HCT116 (cell line): ENCODE results near the gene PCSK6. TPM values are rescaled to one million over a fixed set of nuclear protein-coding genes. Genes with fewer than 3 reads are reported as not detected.
"Not testable (repeated sequence)": the region's sequence is repeated elsewhere in the genome, so short reads cannot be mapped to it uniquely, and the experiment has no call there.

ENCODE experiments used
- ATAC-seq: fragments of 200-7000 bp; cut with Tn5 transposase; 2 replicates; pipeline ENCODE4 v1.9.1; 2020; ENCODE audit warnings: mild to moderate bottlenecking, moderate library complexity
- BruUV-seq: library from RNA; stranded (reverse); fragments of 400-500 nt; replicated peaks from 2 replicates; lab custom pipeline; 2021; lab: Mats Ljungman, UMichigan
- CTCF ChIA-PET: fragments of 300-600 bp; sonication (Branson Sonifier 250); formaldehyde crosslinking; loops from one replicate; lab custom pipeline; 2021; ENCODE audit warnings: antibody characterized with exemption; lab: Charles Lee
- POLR2A ChIA-PET: fragments of 300-600, 350-600 bp; sonication (Branson Sonifier 250); formaldehyde crosslinking; loops from one replicate; lab custom pipeline; 2021; ENCODE audit warnings: antibody characterized with exemption; lab: Charles Lee
- RAD21 ChIA-PET, 2 experiments: fragments of 300-600 bp; sonication (Branson Sonifier 250); formaldehyde crosslinking; loops; one replicate each; lab custom pipeline; 2023; ENCODE audit warnings: low total read pairs in 2 of 2; ENCODE audit not compliant: uncharacterized antibody in 2 of 2, unreplicated experiment in 2 of 2, low non-redundant PET in 1 of 2; lab: Charles Lee
- DNase-seq: peaks from one replicate; pipeline ENCODE4 v3.0.0-alpha.2; 2010; ENCODE audit warnings: low read depth, low spot score
- H2AFZ ChIP-seq: fragments of 200-600 bp; shearing (Covaris generic), sonication (generic); 2 replicates; pipeline ENCODE4 v1.6.1; 2017; ENCODE audit warnings: low read depth, mixed run types, mixed read lengths, antibody characterized with exemption, low read length; ENCODE audit not compliant: poor library complexity, severe bottlenecking
- H3K27ac ChIP-seq: 2 replicates; pipeline ENCODE4 v1.5.1; 2012; ENCODE audit warnings: low read depth, low read length
- H3K27me3 ChIP-seq: fragments of 200-600 bp; sonication (generic); 2 replicates; pipeline ENCODE4 v1.6.1; 2016; ENCODE audit warnings: mixed run types, low read length, mixed read lengths; ENCODE audit not compliant: insufficient read depth
- H3K36me3 ChIP-seq, 2 experiments: fragments of 200-500 bp in 1 of 2; fragments of 200-600 bp in 1 of 2; sonication (Bioruptor generic) in 1 of 2; sonication (generic) in 1 of 2; 2 replicates each; pipeline versions ENCODE4 v1.5.1 to v1.6.1; 2014 to 2016; ENCODE audit warnings: low read length in 2 of 2, inconsistent platforms in 1 of 2, mixed read lengths in 1 of 2, mixed run types in 1 of 2; ENCODE audit not compliant: insufficient read depth in 2 of 2, control insufficient read depth in 1 of 2
- H3K4me1 ChIP-seq, 2 experiments: fragments of 200-600 bp in 1 of 2; sonication (generic) in 1 of 2; 2 replicates each; pipeline versions ENCODE4 v1.5.1 to v1.6.1; 2012 to 2017; ENCODE audit warnings: low read length in 2 of 2, inconsistent platforms in 1 of 2, mild to moderate bottlenecking in 1 of 2, mixed read lengths in 1 of 2, mixed run types in 1 of 2, moderate library complexity in 1 of 2; ENCODE audit not compliant: insufficient read depth in 2 of 2, control insufficient read depth in 1 of 2
- H3K4me2 ChIP-seq: fragments of 200-600 bp; sonication (generic); 2 replicates; pipeline ENCODE4 v1.6.1; 2017; ENCODE audit warnings: mixed run types, low read length, mixed read lengths
- H3K4me3 ChIP-seq, 2 experiments: fragments of 200-600 bp in 1 of 2; sonication (generic) in 1 of 2; replicated peaks in 1 of 2; 2 replicates each; pipeline ENCODE4 v1.5.1; 2011 to 2016; ENCODE audit warnings: low read length in 2 of 2, control low read depth in 1 of 2, low read depth in 1 of 2, mild to moderate bottlenecking in 1 of 2, mixed read lengths in 1 of 2, mixed run types in 1 of 2
- H3K79me2 ChIP-seq: fragments of 200-600 bp; sonication (generic); 2 replicates; pipeline ENCODE4 v1.6.1; 2017; ENCODE audit warnings: mild to moderate bottlenecking, mixed run types, low read length, moderate library complexity, mixed read lengths; ENCODE audit not compliant: insufficient read depth
- H3K9ac ChIP-seq: fragments of 200-600 bp; sonication (generic); 2 replicates; pipeline ENCODE4 v1.6.1; 2016; ENCODE audit warnings: low read length, mixed read lengths
- H3K9me2 ChIP-seq: fragments of 200-600 bp; sonication (generic), shearing (Covaris generic); 2 replicates; pipeline ENCODE4 v1.6.1; 2017; ENCODE audit warnings: mixed run types, mild to moderate bottlenecking, moderate library complexity; ENCODE audit not compliant: insufficient read depth
- H3K9me3 ChIP-seq, 2 experiments: fragments of 200-500 bp in 1 of 2; fragments of 200-600 bp in 1 of 2; sonication (Bioruptor generic) in 1 of 2; sonication (generic) in 1 of 2; 2 replicates each; pipeline ENCODE4 v1.6.1; 2014 to 2017; ENCODE audit warnings: low read length in 2 of 2, mixed read lengths in 2 of 2, inconsistent platforms in 1 of 2, low read depth in 1 of 2, mild to moderate bottlenecking in 1 of 2, mixed run types in 1 of 2, moderate library complexity in 1 of 2; ENCODE audit not compliant: control insufficient read depth in 1 of 2, insufficient read depth in 1 of 2
- H4K20me1 ChIP-seq: fragments of 200-600 bp; sonication (generic), shearing (Covaris generic); 2 replicates; pipeline ENCODE4 v1.6.1; 2017; ENCODE audit warnings: mixed run types, mild to moderate bottlenecking, moderate library complexity; ENCODE audit not compliant: insufficient read depth
- CBX3 ChIP-seq: IDR thresholded peaks from 2 replicates; pipeline ENCODE4 v1.6.1; 2012; ENCODE audit warnings: low read depth
- EGR1 ChIP-seq: IDR thresholded peaks from 2 replicates; pipeline ENCODE4 v1.6.1; 2012; ENCODE audit warnings: low read depth
- ELF1 ChIP-seq: IDR thresholded peaks from 2 replicates; pipeline ENCODE4 v1.6.1; 2012; ENCODE audit warnings: low read depth, borderline replicate concordance
- EZH2phosphoT487 ChIP-seq: fragments of 200-600 bp; IDR thresholded peaks from 2 replicates; pipeline ENCODE4 v1.6.1; 2018; ENCODE audit warnings: antibody characterized with exemption, borderline replicate concordance
- JUND ChIP-seq: IDR thresholded peaks from 2 replicates; pipeline ENCODE4 v1.6.1; 2012
- POLR2AphosphoS5 ChIP-seq: IDR thresholded peaks from 2 replicates; pipeline ENCODE4 v1.6.1; 2011; ENCODE audit warnings: mild to moderate bottlenecking, low read depth, low read length, moderate library complexity
- RAD21 ChIP-seq: IDR thresholded peaks from 2 replicates; pipeline ENCODE4 v1.6.1; 2012; ENCODE audit warnings: low read depth, mild to moderate bottlenecking
- SIN3A ChIP-seq: IDR thresholded peaks from 2 replicates; pipeline ENCODE4 v1.6.1; 2012; ENCODE audit warnings: low read depth
- SP1 ChIP-seq: IDR thresholded peaks from 2 replicates; pipeline ENCODE4 v1.6.1; 2012; ENCODE audit warnings: low read depth
- YY1 ChIP-seq: IDR thresholded peaks from 2 replicates; pipeline ENCODE4 v1.6.1; 2011; ENCODE audit warnings: low read length, low read depth, moderate library complexity, mild to moderate bottlenecking; ENCODE audit not compliant: insufficient replicate concordance; ENCODE audit errors: extremely low read depth
- ZNF274 ChIP-seq: fragments of 200-500 bp; sonication (Bioruptor generic); IDR thresholded peaks from 2 replicates; pipeline ENCODE4 v1.6.1; 2014; ENCODE audit warnings: mild to moderate bottlenecking, low read depth, low read length, inconsistent platforms
- intact Hi-C: fragments of 100-400 bp; cut with micrococcal nuclease; formaldehyde crosslinking; loops from 2 replicates; pipeline ENCODE4 v1.10.0; 2022
- total RNA-seq: library from RNA; stranded (reverse); gene quantifications from one replicate; pipeline ENCODE4 v1.2.1, GENCODE V29; 2021; ENCODE audit not compliant: unreplicated experiment
- TF ChIP-seq, protein P1 (sequence below): IDR thresholded peaks from 2 replicates; pipeline ENCODE4 v1.6.1; 2012; ENCODE audit warnings: low read depth
- TF ChIP-seq, protein P2 (sequence below): IDR thresholded peaks from 2 replicates; pipeline ENCODE4 v1.6.1; 2011; ENCODE audit warnings: mild to moderate bottlenecking, low read length, moderate library complexity; ENCODE audit not compliant: insufficient replicate concordance; ENCODE audit errors: extremely low read depth
- TF ChIP-seq, protein P3 (sequence below), 3 experiments: fragments of 200-600 bp in 1 of 3; sonication (generic) in 1 of 3; IDR thresholded peaks in 2 of 3; conservative IDR thresholded peaks in 1 of 3; 2 replicates each; pipeline ENCODE4 v1.5.1; 2012 to 2017; ENCODE audit warnings: low read depth in 2 of 3, low read length in 2 of 3, antibody characterized with exemption in 1 of 3, borderline replicate concordance in 1 of 3, control low read depth in 1 of 3, mild to moderate bottlenecking in 1 of 3, mixed read lengths in 1 of 3, mixed run types in 1 of 3, moderate library complexity in 1 of 3; ENCODE audit not compliant: insufficient read depth in 1 of 3
- TF ChIP-seq, protein P4 (sequence below): IDR thresholded peaks from 2 replicates; pipeline ENCODE4 v1.6.1; 2012

Gene PCSK6
- total RNA-seq, 1 experiment from 2014 or later, result 13.5 TPM

DNA sequence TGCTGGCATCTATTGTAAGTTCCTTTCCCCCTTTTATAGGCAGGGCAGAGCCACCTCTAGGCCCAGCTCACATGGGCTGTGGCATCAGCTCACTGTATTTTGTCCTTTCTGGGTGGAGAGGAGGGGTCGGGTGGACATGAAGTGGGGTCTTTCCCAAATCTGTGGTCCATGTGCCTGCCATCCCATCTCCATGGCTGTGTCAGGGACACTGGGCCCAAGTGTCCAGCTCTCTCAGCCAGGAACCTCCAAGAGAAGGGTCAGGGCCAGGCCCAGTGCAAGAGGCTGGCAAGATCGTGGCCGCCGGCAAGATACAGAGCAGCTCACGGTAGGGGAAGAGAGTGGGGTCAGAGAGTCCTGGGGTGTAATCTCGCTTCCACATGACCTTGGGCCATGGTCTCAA is 85.3 kb downstream of the PCSK6 start:
- no peaks in the 10 kb centered on the region for H3K4me1 ChIP-seq
- ChIA-PET RAD21 (no interaction called here), POLR2A (no interaction called here), CTCF (no interaction called here)
- H3K27ac ChIP-seq, result no peak overlapping the region
- H3K4me2 ChIP-seq, result no peak overlapping the region
- no peak for ATAC-seq
- BruUV-seq, result no TSS peak
- no peak overlapping the region for H3K9ac ChIP-seq
- no peaks in the 10 kb centered on the region for H3K9me2 ChIP-seq
- no peaks in the 10 kb centered on the region for H3K36me3 ChIP-seq
- no peaks in the 10 kb centered on the region for H4K20me1 ChIP-seq
- TF ChIP-seq, protein P1, sequence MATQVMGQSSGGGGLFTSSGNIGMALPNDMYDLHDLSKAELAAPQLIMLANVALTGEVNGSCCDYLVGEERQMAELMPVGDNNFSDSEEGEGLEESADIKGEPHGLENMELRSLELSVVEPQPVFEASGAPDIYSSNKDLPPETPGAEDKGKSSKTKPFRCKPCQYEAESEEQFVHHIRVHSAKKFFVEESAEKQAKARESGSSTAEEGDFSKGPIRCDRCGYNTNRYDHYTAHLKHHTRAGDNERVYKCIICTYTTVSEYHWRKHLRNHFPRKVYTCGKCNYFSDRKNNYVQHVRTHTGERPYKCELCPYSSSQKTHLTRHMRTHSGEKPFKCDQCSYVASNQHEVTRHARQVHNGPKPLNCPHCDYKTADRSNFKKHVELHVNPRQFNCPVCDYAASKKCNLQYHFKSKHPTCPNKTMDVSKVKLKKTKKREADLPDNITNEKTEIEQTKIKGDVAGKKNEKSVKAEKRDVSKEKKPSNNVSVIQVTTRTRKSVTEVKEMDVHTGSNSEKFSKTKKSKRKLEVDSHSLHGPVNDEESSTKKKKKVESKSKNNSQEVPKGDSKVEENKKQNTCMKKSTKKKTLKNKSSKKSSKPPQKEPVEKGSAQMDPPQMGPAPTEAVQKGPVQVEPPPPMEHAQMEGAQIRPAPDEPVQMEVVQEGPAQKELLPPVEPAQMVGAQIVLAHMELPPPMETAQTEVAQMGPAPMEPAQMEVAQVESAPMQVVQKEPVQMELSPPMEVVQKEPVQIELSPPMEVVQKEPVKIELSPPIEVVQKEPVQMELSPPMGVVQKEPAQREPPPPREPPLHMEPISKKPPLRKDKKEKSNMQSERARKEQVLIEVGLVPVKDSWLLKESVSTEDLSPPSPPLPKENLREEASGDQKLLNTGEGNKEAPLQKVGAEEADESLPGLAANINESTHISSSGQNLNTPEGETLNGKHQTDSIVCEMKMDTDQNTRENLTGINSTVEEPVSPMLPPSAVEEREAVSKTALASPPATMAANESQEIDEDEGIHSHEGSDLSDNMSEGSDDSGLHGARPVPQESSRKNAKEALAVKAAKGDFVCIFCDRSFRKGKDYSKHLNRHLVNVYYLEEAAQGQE, result no peak
- TF ChIP-seq ZNF274 (no peak), YY1 (no peak), EZH2phosphoT487 (no peak), EGR1 (no peak), POLR2AphosphoS5 (no peak), SIN3A (no peak), RAD21 (no peak), CBX3 (no peak), SP1 (no peak), JUND (no peak), ELF1 (no peak)
- TF ChIP-seq, protein P2, sequence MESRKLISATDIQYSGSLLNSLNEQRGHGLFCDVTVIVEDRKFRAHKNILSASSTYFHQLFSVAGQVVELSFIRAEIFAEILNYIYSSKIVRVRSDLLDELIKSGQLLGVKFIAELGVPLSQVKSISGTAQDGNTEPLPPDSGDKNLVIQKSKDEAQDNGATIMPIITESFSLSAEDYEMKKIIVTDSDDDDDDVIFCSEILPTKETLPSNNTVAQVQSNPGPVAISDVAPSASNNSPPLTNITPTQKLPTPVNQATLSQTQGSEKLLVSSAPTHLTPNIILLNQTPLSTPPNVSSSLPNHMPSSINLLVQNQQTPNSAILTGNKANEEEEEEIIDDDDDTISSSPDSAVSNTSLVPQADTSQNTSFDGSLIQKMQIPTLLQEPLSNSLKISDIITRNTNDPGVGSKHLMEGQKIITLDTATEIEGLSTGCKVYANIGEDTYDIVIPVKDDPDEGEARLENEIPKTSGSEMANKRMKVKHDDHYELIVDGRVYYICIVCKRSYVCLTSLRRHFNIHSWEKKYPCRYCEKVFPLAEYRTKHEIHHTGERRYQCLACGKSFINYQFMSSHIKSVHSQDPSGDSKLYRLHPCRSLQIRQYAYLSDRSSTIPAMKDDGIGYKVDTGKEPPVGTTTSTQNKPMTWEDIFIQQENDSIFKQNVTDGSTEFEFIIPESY, result no peak
- TF ChIP-seq, protein P3, sequence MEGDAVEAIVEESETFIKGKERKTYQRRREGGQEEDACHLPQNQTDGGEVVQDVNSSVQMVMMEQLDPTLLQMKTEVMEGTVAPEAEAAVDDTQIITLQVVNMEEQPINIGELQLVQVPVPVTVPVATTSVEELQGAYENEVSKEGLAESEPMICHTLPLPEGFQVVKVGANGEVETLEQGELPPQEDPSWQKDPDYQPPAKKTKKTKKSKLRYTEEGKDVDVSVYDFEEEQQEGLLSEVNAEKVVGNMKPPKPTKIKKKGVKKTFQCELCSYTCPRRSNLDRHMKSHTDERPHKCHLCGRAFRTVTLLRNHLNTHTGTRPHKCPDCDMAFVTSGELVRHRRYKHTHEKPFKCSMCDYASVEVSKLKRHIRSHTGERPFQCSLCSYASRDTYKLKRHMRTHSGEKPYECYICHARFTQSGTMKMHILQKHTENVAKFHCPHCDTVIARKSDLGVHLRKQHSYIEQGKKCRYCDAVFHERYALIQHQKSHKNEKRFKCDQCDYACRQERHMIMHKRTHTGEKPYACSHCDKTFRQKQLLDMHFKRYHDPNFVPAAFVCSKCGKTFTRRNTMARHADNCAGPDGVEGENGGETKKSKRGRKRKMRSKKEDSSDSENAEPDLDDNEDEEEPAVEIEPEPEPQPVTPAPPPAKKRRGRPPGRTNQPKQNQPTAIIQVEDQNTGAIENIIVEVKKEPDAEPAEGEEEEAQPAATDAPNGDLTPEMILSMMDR (IDR thresholded peaks at IDR 0.05 in 2 of 3, conservative IDR thresholded peaks at IDR 0.05 in 1 of 3; ENCODE audit: borderline replicate concordance in 1 of 3, insufficient read depth in 1 of 3, low read depth in 2 of 3, low read length in 2 of 3), result no peak
- TF ChIP-seq, protein P4, sequence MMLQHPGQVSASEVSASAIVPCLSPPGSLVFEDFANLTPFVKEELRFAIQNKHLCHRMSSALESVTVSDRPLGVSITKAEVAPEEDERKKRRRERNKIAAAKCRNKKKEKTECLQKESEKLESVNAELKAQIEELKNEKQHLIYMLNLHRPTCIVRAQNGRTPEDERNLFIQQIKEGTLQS, result no peak
- DNase-seq, result no peak
- H3K9me3 ChIP-seq, result no peaks in the 10 kb centered on the region
- H3K79me2 ChIP-seq, result no peaks in the 10 kb centered on the region
- no peak overlapping the region for H3K4me3 ChIP-seq
- intact Hi-C loops, result no loop called here
- no peaks in the 10 kb centered on the region for H3K27me3 ChIP-seq
- no peak overlapping the region for H2AFZ ChIP-seq

DNA sequence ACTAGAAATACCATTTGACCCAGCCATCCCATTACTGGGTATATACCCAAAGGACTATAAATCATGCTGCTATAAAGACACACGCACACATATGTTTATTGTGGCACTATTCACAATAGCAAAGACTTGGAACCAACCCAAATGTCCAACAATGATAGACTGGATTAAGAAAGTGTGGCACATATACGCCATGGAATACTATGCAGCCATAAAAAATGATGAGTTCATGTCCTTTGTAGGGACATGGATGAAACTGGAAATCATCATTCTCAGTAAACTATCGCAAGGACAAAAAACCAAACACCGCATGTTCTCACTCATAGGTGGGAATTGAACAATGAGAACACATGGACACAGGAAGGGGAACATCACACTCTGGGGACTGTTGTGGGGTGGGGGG is 86.6 kb downstream of the PCSK6 start:
- RAD21 ChIA-PET, DNase-seq, BruUV-seq, H3K9me3 ChIP-seq, H3K4me3 ChIP-seq, H3K9ac ChIP-seq, POLR2A ChIA-PET, ATAC-seq, H3K4me1 ChIP-seq, H3K36me3 ChIP-seq, H2AFZ ChIP-seq, H4K20me1 ChIP-seq, H3K27ac ChIP-seq, intact Hi-C loops, CTCF ChIA-PET, H3K9me2 ChIP-seq, H3K27me3 ChIP-seq, H3K4me2 ChIP-seq, H3K79me2 ChIP-seq: not testable (repeated sequence)
